HepG2 (cell line): ENCODE results near the gene CDK15. TPM values are rescaled to one million over a fixed set of nuclear protein-coding genes. Genes with fewer than 3 reads are reported as not detected.

ENCODE experiments used
- ETV6 ChIP-seq: sonication (generic); formaldehyde crosslinking; conservative IDR thresholded peaks from 2 replicates; pipeline ENCODE4 v1.4.0; 2020; ENCODE audit warnings: missing genetic modification reagents
- FLYWCH1 ChIP-seq: sonication (generic); formaldehyde crosslinking; IDR thresholded peaks from 2 replicates; pipeline ENCODE4 v1.8.1; 2023; ENCODE audit warnings: mild to moderate bottlenecking, missing genetic modification reagents
- MZF1 ChIP-seq: sonication (generic); formaldehyde crosslinking; IDR thresholded peaks from 2 replicates; pipeline ENCODE4 v1.8.1; 2023; ENCODE audit warnings: mild to moderate bottlenecking, missing genetic modification reagents, borderline replicate concordance
- NCOA1 ChIP-seq: sonication (generic); formaldehyde crosslinking; IDR thresholded peaks from 2 replicates; pipeline ENCODE4 v1.9.0; 2021; ENCODE audit warnings: missing genetic modification reagents
- ONECUT2 ChIP-seq: sonication (generic); formaldehyde crosslinking; IDR thresholded peaks from 2 replicates; pipeline ENCODE4 v1.4.0; 2020; ENCODE audit warnings: missing genetic modification reagents
- TBX2 ChIP-seq: sonication (generic); formaldehyde crosslinking; IDR thresholded peaks from 2 replicates; pipeline ENCODE4 v1.5.0; 2020; ENCODE audit warnings: missing genetic modification reagents, mild to moderate bottlenecking, borderline replicate concordance
- THRA ChIP-seq: sonication (generic); formaldehyde crosslinking; IDR thresholded peaks from 2 replicates; pipeline ENCODE4 v1.4.0; 2020; ENCODE audit warnings: missing genetic modification reagents, borderline replicate concordance
- YEATS4 ChIP-seq: sonication (generic); formaldehyde crosslinking; IDR thresholded peaks from 2 replicates; pipeline ENCODE4 v1.4.0; 2020; ENCODE audit warnings: missing genetic modification reagents, borderline replicate concordance
- ZNF446 ChIP-seq: sonication (generic); formaldehyde crosslinking; IDR thresholded peaks from 2 replicates; pipeline ENCODE4 v1.5.0; 2020; ENCODE audit warnings: mild to moderate bottlenecking, missing genetic modification reagents
- ZNF512B ChIP-seq: sonication (generic); formaldehyde crosslinking; IDR thresholded peaks from 2 replicates; pipeline ENCODE4 v1.5.1; 2020; ENCODE audit warnings: missing genetic modification reagents, mild to moderate bottlenecking, borderline replicate concordance
- ZNF878 ChIP-seq: sonication (generic); formaldehyde crosslinking; IDR thresholded peaks from 2 replicates; pipeline ENCODE4 v1.8.1; 2023; ENCODE audit warnings: mild to moderate bottlenecking, missing genetic modification reagents, moderate library complexity
- polyA plus RNA-seq, 8 experiments: library from polyadenylated mRNA; depleted of rRNA in 3 of 8; stranded (reverse) in 7 of 8; unstranded in 1 of 8; fragments of >200 nt; fragmentation: Illumina TruSeq in 4 of 8; extraction: Trizol in 4 of 8; gene quantifications; 2 replicates each; pipeline versions ENCODE4 v1.2.1 to v1.2.3, GENCODE V29; 2011 to 2016; ENCODE audit warnings: low read depth in 4 of 8, missing spikeins in 1 of 8, mixed read lengths in 1 of 8; ENCODE audit not compliant: insufficient read depth in 1 of 8
- total RNA-seq, 5 experiments: library from RNA; depleted of rRNA; stranded (reverse); fragments of >200 nt; fragmentation: Illumina TruSeq; extraction: Trizol; gene quantifications; 2 replicates each; pipeline ENCODE4 v1.2.3, GENCODE V29; 2016; ENCODE audit warnings: low read depth in 1 of 5
- TF ChIP-seq, protein P1 (sequence below): IDR thresholded peaks from 2 replicates; pipeline ENCODE4 v1.6.1; 2012; ENCODE audit warnings: low read depth, low read length, improper control_type of control experiment
- TF ChIP-seq, protein P2 (sequence below): sonication (generic); formaldehyde crosslinking; IDR thresholded peaks from 2 replicates; pipeline ENCODE4 v1.8.1; 2023; ENCODE audit warnings: mild to moderate bottlenecking, missing genetic modification reagents
- TF ChIP-seq, protein P3 (sequence below): IDR thresholded peaks from 2 replicates; pipeline ENCODE4 v1.6.1; 2018; ENCODE audit warnings: missing genetic modification reagents
- TF ChIP-seq, protein P4 (sequence below): IDR thresholded peaks from 2 replicates; pipeline ENCODE4 v1.6.1; 2016; ENCODE audit warnings: low read depth, borderline replicate concordance
- TF ChIP-seq, protein P5 (sequence below): sonication (generic); formaldehyde crosslinking; IDR thresholded peaks from 2 replicates; pipeline ENCODE4 v1.8.1; 2022; ENCODE audit warnings: mild to moderate bottlenecking, missing genetic modification reagents

The CDK15 gene
- total and polyA plus RNA-seq, 2 of the 13 experiments (the other 11 are each of a cell fraction or from before 2014, with no cell fraction given), result not detected

DNA sequence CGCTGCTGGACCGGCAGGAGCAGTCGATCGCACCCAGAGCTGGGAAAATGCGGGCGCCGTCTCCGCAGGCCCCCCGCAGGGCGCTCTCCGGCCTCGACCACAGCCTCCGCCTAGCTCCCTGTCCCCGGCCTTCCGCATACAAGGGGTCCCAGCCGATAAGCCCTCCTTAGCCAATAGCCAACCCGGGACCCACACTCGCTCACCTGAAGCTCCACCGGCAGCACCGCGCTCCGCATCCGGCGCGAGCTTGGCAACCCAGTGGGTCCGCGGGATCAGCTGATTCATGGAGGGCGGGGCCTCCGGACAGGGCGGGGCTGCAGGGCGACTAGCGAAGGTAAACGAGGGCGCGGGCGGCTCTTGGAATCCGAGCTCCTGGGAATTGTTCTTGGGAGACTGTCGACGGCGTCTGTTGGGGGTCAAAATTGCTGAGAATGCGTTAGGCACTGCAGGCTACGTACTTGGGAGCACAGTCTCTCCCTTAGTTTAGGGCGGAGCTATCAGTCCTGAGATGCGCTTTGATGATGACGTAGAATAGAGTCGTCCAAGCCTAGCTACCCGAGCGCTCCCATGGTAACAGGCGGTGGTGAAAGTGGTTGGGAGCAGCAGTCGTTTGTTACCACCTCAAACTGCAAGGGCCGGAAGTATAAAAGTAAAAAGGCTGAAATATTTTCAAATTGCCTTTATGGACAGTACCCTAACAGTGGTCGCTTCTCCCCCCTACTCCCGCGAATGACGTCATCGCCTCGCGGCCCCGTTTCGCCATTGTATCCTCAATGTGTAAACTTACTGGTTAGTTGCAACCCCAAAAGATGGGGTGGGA lies 25.5 kb upstream of the CDK15 start, which contains the start of gene ALS2 (continued):
- TF ChIP-seq, protein P1, sequence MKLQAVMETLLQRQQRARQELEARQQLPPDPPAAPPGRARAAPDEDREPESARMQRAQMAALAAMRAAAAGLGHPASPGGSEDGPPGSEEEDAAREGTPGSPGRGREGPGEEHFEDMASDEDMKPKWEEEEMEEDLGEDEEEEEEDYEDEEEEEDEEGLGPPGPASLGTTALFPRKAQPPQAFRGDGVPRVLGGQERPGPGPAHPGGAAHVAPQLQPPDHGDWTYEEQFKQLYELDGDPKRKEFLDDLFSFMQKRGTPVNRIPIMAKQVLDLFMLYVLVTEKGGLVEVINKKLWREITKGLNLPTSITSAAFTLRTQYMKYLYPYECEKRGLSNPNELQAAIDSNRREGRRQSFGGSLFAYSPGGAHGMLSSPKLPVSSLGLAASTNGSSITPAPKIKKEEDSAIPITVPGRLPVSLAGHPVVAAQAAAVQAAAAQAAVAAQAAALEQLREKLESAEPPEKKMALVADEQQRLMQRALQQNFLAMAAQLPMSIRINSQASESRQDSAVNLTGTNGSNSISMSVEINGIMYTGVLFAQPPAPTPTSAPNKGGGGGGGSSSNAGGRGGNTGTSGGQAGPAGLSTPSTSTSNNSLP, result peak; percentile 77
- TF ChIP-seq MZF1 (CRISPR knock-in tag), result 0 out of 2 replicates have a peak, but pooled peaks have one; percentile 54
- TF ChIP-seq, protein P2, sequence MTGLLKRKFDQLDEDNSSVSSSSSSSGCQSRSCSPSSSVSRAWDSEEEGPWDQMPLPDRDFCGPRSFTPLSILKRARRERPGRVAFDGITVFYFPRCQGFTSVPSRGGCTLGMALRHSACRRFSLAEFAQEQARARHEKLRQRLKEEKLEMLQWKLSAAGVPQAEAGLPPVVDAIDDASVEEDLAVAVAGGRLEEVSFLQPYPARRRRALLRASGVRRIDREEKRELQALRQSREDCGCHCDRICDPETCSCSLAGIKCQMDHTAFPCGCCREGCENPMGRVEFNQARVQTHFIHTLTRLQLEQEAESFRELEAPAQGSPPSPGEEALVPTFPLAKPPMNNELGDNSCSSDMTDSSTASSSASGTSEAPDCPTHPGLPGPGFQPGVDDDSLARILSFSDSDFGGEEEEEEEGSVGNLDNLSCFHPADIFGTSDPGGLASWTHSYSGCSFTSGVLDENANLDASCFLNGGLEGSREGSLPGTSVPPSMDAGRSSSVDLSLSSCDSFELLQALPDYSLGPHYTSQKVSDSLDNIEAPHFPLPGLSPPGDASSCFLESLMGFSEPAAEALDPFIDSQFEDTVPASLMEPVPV (CRISPR knock-in tag), result peak; percentile 82
- TF ChIP-seq, protein P3, sequence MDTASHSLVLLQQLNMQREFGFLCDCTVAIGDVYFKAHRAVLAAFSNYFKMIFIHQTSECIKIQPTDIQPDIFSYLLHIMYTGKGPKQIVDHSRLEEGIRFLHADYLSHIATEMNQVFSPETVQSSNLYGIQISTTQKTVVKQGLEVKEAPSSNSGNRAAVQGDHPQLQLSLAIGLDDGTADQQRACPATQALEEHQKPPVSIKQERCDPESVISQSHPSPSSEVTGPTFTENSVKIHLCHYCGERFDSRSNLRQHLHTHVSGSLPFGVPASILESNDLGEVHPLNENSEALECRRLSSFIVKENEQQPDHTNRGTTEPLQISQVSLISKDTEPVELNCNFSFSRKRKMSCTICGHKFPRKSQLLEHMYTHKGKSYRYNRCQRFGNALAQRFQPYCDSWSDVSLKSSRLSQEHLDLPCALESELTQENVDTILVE (CRISPR knock-in tag), result peak; percentile 82; the same call in 1 of the 2 replicates
- TF ChIP-seq THRA (CRISPR knock-in tag), result 0 out of 2 replicates have a peak, but pooled peaks have one; percentile 68
- TF ChIP-seq ZNF878 (CRISPR knock-in tag), result no peak; the same call in none of the 2 replicates
- TF ChIP-seq YEATS4, result peak; percentile 78
- peak; percentile 50; the same call in 1 of the 2 replicates for TF ChIP-seq ONECUT2 (CRISPR knock-in tag)
- peak; percentile 76 for TF ChIP-seq TBX2 (CRISPR knock-in tag)
- TF ChIP-seq ZNF446, result no peak; the same call in 1 of the 2 replicates
- no peak for TF ChIP-seq ETV6 (CRISPR knock-in tag)
- peak; percentile 98; the same call in 1 of the 2 replicates for TF ChIP-seq ZNF512B
- TF ChIP-seq, protein P4, sequence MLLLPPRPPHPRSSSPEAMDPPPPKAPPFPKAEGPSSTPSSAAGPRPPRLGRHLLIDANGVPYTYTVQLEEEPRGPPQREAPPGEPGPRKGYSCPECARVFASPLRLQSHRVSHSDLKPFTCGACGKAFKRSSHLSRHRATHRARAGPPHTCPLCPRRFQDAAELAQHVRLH (CRISPR knock-in tag), result peak; percentile 87; the same call in 1 of the 2 replicates
- no peak for TF ChIP-seq FLYWCH1
- TF ChIP-seq, protein P5, sequence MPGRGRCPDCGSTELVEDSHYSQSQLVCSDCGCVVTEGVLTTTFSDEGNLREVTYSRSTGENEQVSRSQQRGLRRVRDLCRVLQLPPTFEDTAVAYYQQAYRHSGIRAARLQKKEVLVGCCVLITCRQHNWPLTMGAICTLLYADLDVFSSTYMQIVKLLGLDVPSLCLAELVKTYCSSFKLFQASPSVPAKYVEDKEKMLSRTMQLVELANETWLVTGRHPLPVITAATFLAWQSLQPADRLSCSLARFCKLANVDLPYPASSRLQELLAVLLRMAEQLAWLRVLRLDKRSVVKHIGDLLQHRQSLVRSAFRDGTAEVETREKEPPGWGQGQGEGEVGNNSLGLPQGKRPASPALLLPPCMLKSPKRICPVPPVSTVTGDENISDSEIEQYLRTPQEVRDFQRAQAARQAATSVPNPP, result peak; percentile 80; the same call in 1 of the 2 replicates
- TF ChIP-seq NCOA1 (CRISPR knock-in tag), result peak; percentile 80; the same call in 1 of the 2 replicates
